ENCODE results near the gene TMSB4X.

GRCh38 chrX:13001961-13002671 is 27.2 kb downstream of the TMSB4X start:
- TF ChIP-seq CTCF (IDR thresholded peaks at IDR 0.05; ENCODE audit: low read length) = no peak
- TF ChIP-seq EZH2 (IDR thresholded peaks at IDR 0.05; ENCODE audit: borderline replicate concordance, low read length) = no peak
